ENCODE data around the gene HSPA5. TPM values are rescaled to one million over a fixed set of nuclear protein-coding genes. Genes with fewer than 3 reads are reported as not detected.

HSPA5 gene
- total RNA-seq, 2 donors from 2014 or later, result 245 to 487 TPM

GRCh38 chr9:125272697-125273096, 31.6 kb upstream of the HSPA5 start:
- peaks cover 6% of the 10 kb centered on the region for H3K36me3 ChIP-seq (ENCODE audit: control insufficient read depth, insufficient read depth, low read length)
- no peaks in the 10 kb centered on the region for H3K9me3 ChIP-seq (ENCODE audit: control insufficient read depth, low read length)
- no peak overlapping the region for H3K9ac ChIP-seq (ENCODE audit: extremely low read depth, low read length, poor library complexity, severe bottlenecking)
- Mint-ChIP-seq H3K9me3 (no peaks in the 10 kb centered on the region), H3K27ac (no peak overlapping the region), H3K36me3 (ENCODE audit: low read depth) (peaks cover 22% of the 10 kb centered on the region), H3K4me3 (no peak overlapping the region), H3K27me3 (ENCODE audit: insufficient read depth) (no peaks in the 10 kb centered on the region), H3K4me1 (peaks cover 5% of the 10 kb centered on the region)
- no peak for TF ChIP-seq CTCF (conservative IDR thresholded peaks at IDR 0.05)
- H3K4me1 ChIP-seq (ENCODE audit: control insufficient read depth, insufficient read depth, low read length), result no peaks in the 10 kb centered on the region
- WGBS, 2 experiments (ENCODE audit: insufficient coverage in 1 of 2, insufficient read length in 1 of 2), result 87 to 94% methylated on average over 3 of the region's 3 CpGs
- H3K27ac ChIP-seq (ENCODE audit: low read depth, low read length), result no peak overlapping the region
- H3K4me3 ChIP-seq (ENCODE audit: low read length), result no peak overlapping the region
- no peaks in the 10 kb centered on the region for H3K27me3 ChIP-seq (ENCODE audit: control insufficient read depth, insufficient read depth, low read length, poor library complexity, severe bottlenecking)
- DNase-seq, result no peak

- Mint-ChIP-seq H3K9me3 (no peaks in the 10 kb centered on the region), H3K4me3 (no peak overlapping the region), H3K36me3 (ENCODE audit: low read depth) (peaks cover 30% of the 10 kb centered on the region), H3K27ac (no peak overlapping the region), H3K4me1 (peaks cover 5% of the 10 kb centered on the region), H3K27me3 (ENCODE audit: insufficient read depth) (no peaks in the 10 kb centered on the region)
- no peak for TF ChIP-seq CTCF (conservative IDR thresholded peaks at IDR 0.05)
- WGBS, 2 experiments (ENCODE audit: insufficient coverage in 1 of 2, insufficient read length in 1 of 2), result 95 to 100% methylated on average over 3 to 5 of the region's 5 CpGs
- Histone ChIP-seq H3K36me3 (ENCODE audit: control insufficient read depth, insufficient read depth, low read length) (peaks cover 14% of the 10 kb centered on the region), H3K27ac (ENCODE audit: low read depth, low read length) (no peak overlapping the region), H3K9me3 (ENCODE audit: control insufficient read depth, low read length) (no peaks in the 10 kb centered on the region), H3K27me3 (ENCODE audit: control insufficient read depth, insufficient read depth, low read length, poor library complexity, severe bottlenecking) (no peaks in the 10 kb centered on the region), H3K9ac (ENCODE audit: extremely low read depth, low read length, poor library complexity, severe bottlenecking) (no peak overlapping the region), H3K4me1 (ENCODE audit: control insufficient read depth, insufficient read depth, low read length) (no peaks in the 10 kb centered on the region), H3K4me3 (ENCODE audit: low read length) (no peak overlapping the region)
- DNase-seq, result no peak
Observed at GRCh38 chr9:125271081-125271480, 29.9 kb upstream of the HSPA5 start.

DNA sequence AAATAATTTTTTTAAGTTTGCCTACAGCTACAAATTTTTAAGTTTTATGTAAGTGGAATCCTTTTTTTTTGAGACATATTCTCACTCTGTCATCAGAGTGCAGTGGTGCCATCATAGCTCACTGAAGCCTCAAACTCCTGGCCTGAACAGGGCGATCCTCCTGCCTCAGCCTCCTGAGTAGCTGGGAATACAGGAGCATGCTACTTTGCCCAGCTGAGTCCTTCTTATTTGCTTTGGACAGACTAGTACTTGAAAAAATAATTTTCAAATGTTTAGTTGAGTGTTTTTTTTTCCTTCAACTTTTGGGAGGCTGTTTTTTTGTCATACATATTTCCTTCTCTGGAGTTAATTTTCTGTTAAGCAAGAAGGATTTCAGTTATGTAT, 27.9 kb upstream of the HSPA5 start:
- Histone ChIP-seq H3K4me3 (ENCODE audit: low read length) (no peak overlapping the region), H3K27me3 (ENCODE audit: control insufficient read depth, insufficient read depth, low read length, poor library complexity, severe bottlenecking) (no peaks in the 10 kb centered on the region), H3K4me1 (ENCODE audit: control insufficient read depth, insufficient read depth, low read length) (no peaks in the 10 kb centered on the region), H3K27ac (ENCODE audit: low read depth, low read length) (no peak overlapping the region), H3K36me3 (ENCODE audit: control insufficient read depth, insufficient read depth, low read length) (peaks cover 20% of the 10 kb centered on the region), H3K9ac (ENCODE audit: extremely low read depth, low read length, poor library complexity, severe bottlenecking) (no peak overlapping the region), H3K9me3 (ENCODE audit: control insufficient read depth, low read length) (no peaks in the 10 kb centered on the region)
- DNase-seq, result no peak
- Mint-ChIP-seq H3K4me3 (no peak overlapping the region), H3K9me3 (no peaks in the 10 kb centered on the region), H3K27ac (no peak overlapping the region), H3K4me1 (peaks cover 5% of the 10 kb centered on the region), H3K36me3 (ENCODE audit: low read depth) (peaks cover 39% of the 10 kb centered on the region), H3K27me3 (ENCODE audit: insufficient read depth) (no peaks in the 10 kb centered on the region)
- TF ChIP-seq CTCF (conservative IDR thresholded peaks at IDR 0.05), result no peak
- WGBS, 2 experiments (ENCODE audit: insufficient coverage in 1 of 2, insufficient read length in 1 of 2), result 90 to 100% methylated on average over 1 of the region's 1 CpG

Data from endodermal cell (in vitro differentiated cells).